Panc1 (cell line): ENCODE results near the gene GFPT2. TPM values are rescaled to one million over a fixed set of nuclear protein-coding genes. Genes with fewer than 3 reads are reported as not detected.

Experiments
- ATAC-seq: fragments of 200-7000 bp; cut with Tn5 transposase; 2 replicates; pipeline ENCODE4 v1.9.1; 2020; ENCODE audit warnings: mild to moderate bottlenecking, moderate library complexity
- BruUV-seq: library from RNA; stranded (reverse); fragments of 400-500 nt; replicated peaks from 2 replicates; lab custom pipeline; 2021; lab: Mats Ljungman, UMichigan
- CTCF ChIA-PET: fragments of 300-600 bp; sonication (Branson Sonifier 250); formaldehyde crosslinking; loops from one replicate; lab custom pipeline; 2022; ENCODE audit warnings: antibody characterized with exemption; lab: Charles Lee
- POLR2A ChIA-PET: fragments of 300-600 bp; sonication (Branson Sonifier 250); formaldehyde crosslinking; loops from one replicate; lab custom pipeline; 2022; ENCODE audit warnings: antibody characterized with exemption; lab: Charles Lee
- DNase-seq: peaks from one replicate; pipeline ENCODE4 v3.0.0-alpha.2; 2010; ENCODE audit warnings: low read depth, low spot score
- H3K27ac ChIP-seq: 2 replicates; pipeline ENCODE4 v1.5.1; 2011; ENCODE audit warnings: mild to moderate bottlenecking, low read length, inconsistent platforms
- H3K27me3 ChIP-seq: fragments of 200-500 bp; sonication (Bioruptor generic); 2 replicates; pipeline ENCODE4 v1.6.0; 2014; ENCODE audit warnings: low read length, inconsistent platforms; ENCODE audit not compliant: control insufficient read depth, insufficient read depth
- H3K36me3 ChIP-seq: fragments of 200-500 bp; sonication (Bioruptor generic); 2 replicates; pipeline ENCODE4 v1.5.1; 2014; ENCODE audit warnings: inconsistent platforms, mild to moderate bottlenecking, low read length, moderate library complexity; ENCODE audit not compliant: control insufficient read depth, insufficient read depth
- H3K4me1 ChIP-seq: 2 replicates; pipeline ENCODE4 v1.5.1; 2011; ENCODE audit warnings: inconsistent platforms, mild to moderate bottlenecking, low read length, moderate library complexity; ENCODE audit not compliant: control insufficient read depth, insufficient read depth
- H3K4me3 ChIP-seq, 2 experiments: 2 replicates each; pipeline ENCODE4 v1.5.1; 2011 to 2012; ENCODE audit warnings: low read depth in 2 of 2, low read length in 2 of 2, mild to moderate bottlenecking in 2 of 2, inconsistent platforms in 1 of 2, moderate library complexity in 1 of 2
- H3K9me3 ChIP-seq: fragments of 200-500 bp; sonication (Bioruptor generic); 2 replicates; pipeline ENCODE4 v1.5.1; 2014; ENCODE audit warnings: low read depth, mild to moderate bottlenecking, inconsistent platforms, low read length, moderate library complexity; ENCODE audit not compliant: control insufficient read depth, insufficient read depth
- CTCF ChIP-seq: fragments of 450-650 bp; IDR thresholded peaks from 2 replicates; pipeline ENCODE4 v1.5.1; 2017; ENCODE audit warnings: mild to moderate bottlenecking
- POLR2AphosphoS5 ChIP-seq: IDR thresholded peaks from 2 replicates; pipeline ENCODE4 v1.6.1; 2012; ENCODE audit warnings: mild to moderate bottlenecking, low read depth, low read length, moderate library complexity
- REST ChIP-seq, 2 experiments: IDR thresholded peaks; 2 replicates each; pipeline ENCODE4 v1.6.1; 2011 to 2012; ENCODE audit warnings: low read depth in 2 of 2, control low read depth in 1 of 2, low read length in 1 of 2, mild to moderate bottlenecking in 1 of 2, moderate library complexity in 1 of 2; ENCODE audit not compliant: insufficient read depth in 1 of 2
- SIN3A ChIP-seq: IDR thresholded peaks from 2 replicates; pipeline ENCODE4 v1.6.1; 2012; ENCODE audit warnings: low read depth, mild to moderate bottlenecking, low read length, moderate library complexity, borderline replicate concordance; ENCODE audit not compliant: insufficient read depth
- TCF7L2 ChIP-seq: IDR thresholded peaks from 2 replicates; pipeline ENCODE4 v1.6.1; 2011; ENCODE audit warnings: mild to moderate bottlenecking, low read depth, low read length, inconsistent platforms
- in situ Hi-C: cut with HindIII; loops from 2 replicates; pipeline ENCODE4 v1.10.0; 2016; ENCODE audit warnings: low sequenced_read_pairs, low pct_unique_long_range_greater_than_20kb
- intact Hi-C: fragments of 100-400 bp; cut with micrococcal nuclease; formaldehyde crosslinking; loops from one replicate; pipeline ENCODE4 v1.10.0; 2022; ENCODE audit not compliant: unreplicated experiment
- total RNA-seq: library from RNA; stranded (reverse); gene quantifications from one replicate; pipeline ENCODE4 v1.2.1, GENCODE V29; 2021; ENCODE audit not compliant: unreplicated experiment

GFPT2 gene
- total RNA-seq, 1 experiment from 2014 or later, result 2.1 TPM

GRCh38 chr5:180341595-180341994, 11.5 kb downstream of the GFPT2 start:
- no peaks in the 10 kb centered on the region for H3K36me3 ChIP-seq
- no peaks in the 10 kb centered on the region for H3K9me3 ChIP-seq
- CTCF ChIA-PET, result no interaction called here
- POLR2A ChIA-PET, result no interaction called here
- ATAC-seq, result no peak
- DNase-seq, result no peak
- in situ Hi-C loops (no loop called here), intact Hi-C loops (no loop called here)
- no peak overlapping the region for H3K4me3 ChIP-seq
- TF ChIP-seq CTCF, result no peak
- TF ChIP-seq TCF7L2, result no peak
- no peak for TF ChIP-seq REST (IDR thresholded peaks at IDR 0.05; ENCODE audit: insufficient read depth in 1 of 2, low read depth in 2 of 2, low read length in 1 of 2)
- no peak for TF ChIP-seq SIN3A
- TF ChIP-seq POLR2AphosphoS5, result no peak
- H3K4me1 ChIP-seq, result no peaks in the 10 kb centered on the region; the same call in 1 of the 2 replicates
- H3K27me3 ChIP-seq, result no peaks in the 10 kb centered on the region
- no TSS peak for BruUV-seq
- H3K27ac ChIP-seq, result no peak overlapping the region

- TF ChIP-seq CTCF, result no peak
- Histone ChIP-seq H3K27me3 (no peaks in the 10 kb centered on the region), H3K36me3 (no peaks in the 10 kb centered on the region), H3K9me3 (no peaks in the 10 kb centered on the region), H3K27ac (no peak overlapping the region), H3K4me1 (no peaks in the 10 kb centered on the region; the same call in 1 of the 2 replicates), H3K4me3 (no peak overlapping the region)
- in situ Hi-C loops, result no loop called here
- ChIA-PET CTCF (no interaction called here), POLR2A (no interaction called here)
- intact Hi-C loops, result no loop called here
- DNase-seq (no peak), ATAC-seq (no peak)
- no TSS peak for BruUV-seq
Observed at GRCh38 chr5:180340856-180341255, 12.3 kb downstream of the GFPT2 start.
